IMR-90 (cell line): ENCODE measurements around the gene RASL11B. TPM values are rescaled to one million over a fixed set of nuclear protein-coding genes. Genes with fewer than 3 reads are reported as not detected.
A peak's percentile ranks its signal among the peaks of the same experiment; 100 is the strongest.

Source experiments
- ATAC-seq: fragments of 200-7000 bp; cut with Tn5 transposase; 2 replicates; pipeline ENCODE4 v1.9.1; 2020; ENCODE audit warnings: low read depth, mild to moderate bottlenecking, moderate library complexity
- BruUV-seq: library from RNA; stranded (reverse); fragments of 400-500 nt; replicated peaks from 2 replicates; lab custom pipeline; 2021; lab: Mats Ljungman, UMichigan
- CTCF ChIA-PET: fragments of 300-600 bp; formaldehyde crosslinking; extraction: SDS; loops from one replicate; lab custom pipeline; 2021; ENCODE audit warnings: antibody characterized with exemption; lab: Yijun Ruan, JAX
- POLR2A ChIA-PET: fragments of 300-600 bp; sonication (Branson Sonifier 250); formaldehyde crosslinking; loops from one replicate; lab custom pipeline; 2022; ENCODE audit warnings: antibody characterized with exemption; ENCODE audit not compliant: unreplicated experiment; lab: Charles Lee
- DNase-seq: peaks from one replicate; pipeline ENCODE4 v3.0.0; 2013
- H2AFZ ChIP-seq: replicated peaks from 2 replicates; pipeline ENCODE3; 2013; ENCODE audit warnings: low read length, mild to moderate bottlenecking; ENCODE audit not compliant: poor library complexity
- H2AK5ac ChIP-seq: 2 replicates; pipeline ENCODE4 v1.6.1; 2013; ENCODE audit warnings: low read depth, low read length, inconsistent platforms
- H2AK9ac ChIP-seq: replicated peaks from 2 replicates; pipeline ENCODE3; 2013; ENCODE audit warnings: mild to moderate bottlenecking, low read depth, low read length, moderate library complexity; ENCODE audit not compliant: poor library complexity
- H2BK120ac ChIP-seq: 2 replicates; pipeline ENCODE4 v1.6.1; 2013; ENCODE audit warnings: low read depth, low read length, inconsistent platforms
- H2BK15ac ChIP-seq: 3 replicates; pipeline ENCODE4 v1.6.1; 2013; ENCODE audit warnings: low read depth, low read length, inconsistent platforms
- H2BK20ac ChIP-seq: 2 replicates; pipeline ENCODE4 v1.6.1; 2013; ENCODE audit warnings: low read depth, mild to moderate bottlenecking, inconsistent platforms, low read length, moderate library complexity
- H2BK5ac ChIP-seq: 2 replicates; pipeline ENCODE4 v1.6.1; 2013; ENCODE audit warnings: mild to moderate bottlenecking, low read depth, low read length, inconsistent platforms; ENCODE audit not compliant: poor library complexity, severe bottlenecking
- H3K14ac ChIP-seq: replicated peaks from 2 replicates; pipeline ENCODE4 v1.6.1; 2013; ENCODE audit warnings: low read depth, low read length, inconsistent platforms
- H3K18ac ChIP-seq: 2 replicates; pipeline ENCODE4 v1.6.1; 2013; ENCODE audit warnings: low read depth, low read length, control low read depth
- H3K23ac ChIP-seq: 2 replicates; pipeline ENCODE4 v1.6.1; 2013; ENCODE audit warnings: low read depth, low read length, inconsistent platforms
- H3K27ac ChIP-seq: 2 replicates; pipeline ENCODE4 v1.5.1; 2013; ENCODE audit warnings: mild to moderate bottlenecking, control low read depth, low read length; ENCODE audit not compliant: insufficient read depth
- H3K27me3 ChIP-seq: 2 replicates; pipeline ENCODE4 v1.6.1; 2013; ENCODE audit warnings: low read length; ENCODE audit not compliant: control insufficient read depth, insufficient read depth
- H3K36me3 ChIP-seq: 2 replicates; pipeline ENCODE4 v1.6.1; 2013; ENCODE audit warnings: low read length, mixed read lengths; ENCODE audit not compliant: control insufficient read depth, insufficient read depth
- H3K4ac ChIP-seq: 2 replicates; pipeline ENCODE4 v1.6.1; 2013; ENCODE audit warnings: low read depth, low read length, inconsistent platforms
- H3K4me1 ChIP-seq: 2 replicates; pipeline ENCODE4 v1.6.1; 2013; ENCODE audit warnings: low read length, mixed read lengths; ENCODE audit not compliant: control insufficient read depth, insufficient read depth
- H3K4me2 ChIP-seq: 2 replicates; pipeline ENCODE4 v1.6.1; 2013; ENCODE audit warnings: low read depth, mild to moderate bottlenecking, control low read depth, low read length, moderate library complexity
- H3K4me3 ChIP-seq: 2 replicates; pipeline ENCODE4 v1.5.1; 2013; ENCODE audit warnings: low read depth, mild to moderate bottlenecking, control low read depth, low read length, moderate library complexity; ENCODE audit not compliant: insufficient read depth
- H3K56ac ChIP-seq: 2 replicates; pipeline ENCODE4 v1.6.1; 2013; ENCODE audit warnings: low read length, inconsistent platforms; ENCODE audit not compliant: insufficient read depth; ENCODE audit errors: extremely low read depth
- H3K79me1 ChIP-seq, 2 experiments: 2 replicates each; pipeline ENCODE4 v1.6.1; 2013; ENCODE audit warnings: low read length in 2 of 2, inconsistent platforms in 1 of 2, low read depth in 1 of 2
- H3K9ac ChIP-seq: 2 replicates; pipeline ENCODE4 v1.6.1; 2013; ENCODE audit warnings: low read depth, low read length, control low read depth
- H3K9me1 ChIP-seq: 2 replicates; pipeline ENCODE4 v1.6.1; 2013; ENCODE audit warnings: low read length, inconsistent platforms; ENCODE audit not compliant: insufficient read depth
- H3K9me3 ChIP-seq: 2 replicates; pipeline ENCODE4 v1.6.1; 2013; ENCODE audit warnings: low read length; ENCODE audit not compliant: control insufficient read depth, insufficient read depth
- H4K20me1 ChIP-seq: 2 replicates; pipeline ENCODE4 v1.6.1; 2013; ENCODE audit warnings: low read length, inconsistent platforms; ENCODE audit not compliant: insufficient read depth
- H4K5ac ChIP-seq: 2 replicates; pipeline ENCODE4 v1.6.1; 2013; ENCODE audit warnings: mild to moderate bottlenecking, low read depth, low read length, control low read depth
- H4K8ac ChIP-seq, 2 experiments: 2 replicates each; pipeline ENCODE4 v1.6.1; 2013; ENCODE audit warnings: low read depth in 2 of 2, low read length in 2 of 2, control low read depth in 1 of 2, inconsistent platforms in 1 of 2
- H4K91ac ChIP-seq: 2 replicates; pipeline ENCODE4 v1.6.1; 2013; ENCODE audit warnings: low read depth, low read length, inconsistent platforms; ENCODE audit not compliant: insufficient read depth
- CEBPB ChIP-seq: IDR thresholded peaks from 2 replicates; pipeline ENCODE4 v1.6.1; 2012; ENCODE audit warnings: low read depth, low read length, improper control_type of control experiment
- CHD1 ChIP-seq: IDR thresholded peaks from 2 replicates; pipeline ENCODE4 v1.6.1; 2012; ENCODE audit warnings: low read depth, low read length, improper control_type of control experiment
- POLR2A ChIP-seq: IDR thresholded peaks from 2 replicates; pipeline ENCODE4 v1.6.1; 2012; ENCODE audit warnings: mild to moderate bottlenecking, low read depth, low read length
- RAD21 ChIP-seq: IDR thresholded peaks from 2 replicates; pipeline ENCODE4 v1.6.1; 2012; ENCODE audit warnings: low read length, improper control_type of control experiment
- RFX5 ChIP-seq: IDR thresholded peaks from 2 replicates; pipeline ENCODE4 v1.8.0; 2012; ENCODE audit warnings: low read depth, mild to moderate bottlenecking, low read length, moderate library complexity
- WGBS, 2 experiments: methylation state at CpG; one replicate each; pipeline versions ENCODE4 v1.1.5 to v1.1.7; 2013; ENCODE audit warnings: missing lambda C conversion rate in 2 of 2; ENCODE audit not compliant: insufficient read length in 1 of 2; ENCODE audit errors: extremely low coverage in 2 of 2; 5-methylcytosine and 5-hydroxymethylcytosine counted together
- dilution Hi-C: fragments of 300-500 bp; cut with HindIII; formaldehyde crosslinking; loops from one replicate; pipeline ENCODE4 v1.14.3; 2018; ENCODE audit warnings: low sequenced_read_pairs; ENCODE audit not compliant: unreplicated experiment
- in situ Hi-C: fragments of 300-500 bp; cut with MboI; formaldehyde crosslinking; loops from 3 replicates; pipeline ENCODE4 v1.14.3; 2019; ENCODE audit warnings: low sequenced_read_pairs, inconsistent platforms, mixed read lengths
- intact Hi-C: fragments of 100-400 bp; cut with micrococcal nuclease; formaldehyde crosslinking; loops from 2 replicates; pipeline ENCODE4 v1.10.0; 2022
- polyA plus RNA-seq, 3 experiments: library from polyadenylated mRNA; depleted of rRNA; stranded (reverse); fragments of >200 nt; gene quantifications; 2 replicates each; pipeline ENCODE4 v1.2.3, GENCODE V29; 2012; ENCODE audit warnings: low replicate concordance in 1 of 3
- total RNA-seq: library from RNA; depleted of rRNA; stranded (reverse); fragments of >200 nt; gene quantifications from 2 replicates; pipeline ENCODE4 v1.2.3, GENCODE V29; 2012

The RASL11B gene
- total and polyA plus RNA-seq, 2 of the 4 experiments (the other 2 are of a cell fraction) = 0.18 to 0.31 TPM

DNA sequence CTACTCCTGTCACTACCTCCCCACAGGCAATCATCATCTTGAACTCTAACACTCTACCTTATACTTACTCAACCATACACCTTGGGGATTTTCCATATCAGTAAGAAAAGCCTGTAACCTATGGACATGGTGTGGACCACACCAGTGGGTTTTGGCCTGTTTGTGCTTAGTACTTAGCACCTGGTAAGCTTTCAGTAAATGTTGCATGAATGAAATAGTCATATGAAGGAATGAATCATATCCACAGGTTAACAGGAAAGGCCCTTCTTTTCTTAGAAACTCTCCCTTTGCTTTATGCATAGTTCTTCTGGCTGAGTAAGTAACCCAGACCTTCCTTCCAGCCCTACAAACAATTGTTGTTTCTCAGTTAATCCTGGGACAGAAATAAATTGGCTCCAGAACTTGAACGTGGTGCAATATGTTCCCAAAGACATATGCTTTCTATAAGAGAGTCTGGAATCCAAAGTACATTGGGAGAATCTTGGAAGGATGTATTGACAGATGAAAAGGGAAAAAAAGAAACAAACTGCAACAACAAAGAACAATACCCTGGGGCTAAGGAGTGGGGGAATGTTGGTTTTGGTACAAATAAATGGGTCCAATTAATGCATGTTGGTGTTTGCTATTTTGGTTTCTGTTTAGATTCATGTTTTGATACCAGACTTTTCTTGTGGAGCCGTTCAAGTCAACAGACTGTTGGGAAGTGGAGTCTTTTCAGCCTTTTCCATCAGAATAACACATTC, 27.8 kb downstream of the RASL11B start:
- Histone ChIP-seq H2BK5ac (no peak overlapping the region), H4K5ac (no peak overlapping the region), H3K4me2 (no peak overlapping the region), H3K79me1 (0 out of 4 replicates have a peak, but pooled peaks cover 0 to 3% of the 10 kb centered on the region in 2 experiments), H2AK5ac (no peak overlapping the region), H2BK15ac (no peak overlapping the region), H3K4me1 (peaks cover 21% of the 10 kb centered on the region), H3K4me3 (no peak overlapping the region), H4K8ac (no peak overlapping the region), H3K9me1 (peaks cover 18% of the 10 kb centered on the region), H3K23ac (no peak overlapping the region), H3K27me3 (no peaks in the 10 kb centered on the region), H3K36me3 (no peaks in the 10 kb centered on the region), H3K9me3 (peaks cover 2% of the 10 kb centered on the region; the same call in 1 of the 2 replicates), H4K20me1 (peaks cover 5% of the 10 kb centered on the region; the same call in 1 of the 2 replicates), H3K9ac (no peak overlapping the region), H2AFZ (no peak overlapping the region), H3K56ac (no peak overlapping the region), H2AK9ac (no peak overlapping the region), H3K18ac (no peak overlapping the region), H3K27ac (no peak overlapping the region), H4K91ac (no peak overlapping the region), H3K4ac (no peak overlapping the region), H2BK120ac (no peak overlapping the region), H2BK20ac (peak overlapping the region; percentile 16; the same call in 1 of the 2 replicates), H3K14ac (no peak overlapping the region)
- DNase-seq (no peak), ATAC-seq (no peak)
- BruUV-seq = no TSS peak
- TF ChIP-seq POLR2A (no peak), RAD21 (no peak), CHD1 (no peak), CEBPB (no peak), RFX5 (no peak)
- intact Hi-C loops (loop anchor here (5.0 kb wide), 1 partner anchor 67 kb away; no protein-coding TSS in a partner anchor), dilution Hi-C loops (no loop called here), in situ Hi-C loops (no loop called here)
- no CpG with 5 or more reads among the region's 2 CpGs for WGBS, 2 experiments
- ChIA-PET CTCF (no interaction called here), POLR2A (no interaction called here)
